Transverse colon (tissue), 3 donors: ENCODE measurements around the gene LARP4B.

Experiments used
- EP300 ChIP-seq: sonication (generic); formaldehyde crosslinking; IDR thresholded peaks from one replicate; pipeline ENCODE4 v1.6.1; 2017; ENCODE audit warnings: antibody characterized with exemption, low read depth
- TF ChIP-seq, protein P1 (sequence below), 5 experiments: fragments of 200-600 bp in 3 of 5; fragments of 450-650 bp in 2 of 5; sonication (generic) in 3 of 5; IDR thresholded peaks; 1 replicate in 2 of 5; 2 replicates in 3 of 5; pipeline ENCODE4 v1.5.1; 2016 to 2017; ENCODE audit warnings: antibody characterized with exemption in 5 of 5, inconsistent platforms in 3 of 5, mild to moderate bottlenecking in 2 of 5, moderate library complexity in 1 of 5

DNA sequence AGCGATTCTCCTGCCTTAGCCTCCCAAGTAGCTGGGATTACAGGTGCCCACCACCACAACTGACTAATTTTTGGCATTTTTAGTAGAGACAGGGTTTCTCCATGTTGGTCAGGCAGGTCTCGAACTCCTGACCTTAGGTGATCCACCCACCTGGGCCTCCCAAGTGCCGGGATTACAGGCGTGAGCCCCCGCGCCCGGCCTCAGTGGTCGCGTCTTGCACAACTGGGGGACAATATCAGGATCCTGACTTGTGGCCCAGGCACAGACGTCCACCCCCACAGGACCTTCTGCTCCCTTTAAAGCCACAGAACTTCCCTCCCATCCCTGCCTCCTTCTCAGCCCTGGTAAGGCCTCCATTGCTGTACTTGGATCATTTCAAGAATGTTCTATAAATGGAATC lies 16.8 kb upstream of the LARP4B start:
- TF ChIP-seq, protein P1, sequence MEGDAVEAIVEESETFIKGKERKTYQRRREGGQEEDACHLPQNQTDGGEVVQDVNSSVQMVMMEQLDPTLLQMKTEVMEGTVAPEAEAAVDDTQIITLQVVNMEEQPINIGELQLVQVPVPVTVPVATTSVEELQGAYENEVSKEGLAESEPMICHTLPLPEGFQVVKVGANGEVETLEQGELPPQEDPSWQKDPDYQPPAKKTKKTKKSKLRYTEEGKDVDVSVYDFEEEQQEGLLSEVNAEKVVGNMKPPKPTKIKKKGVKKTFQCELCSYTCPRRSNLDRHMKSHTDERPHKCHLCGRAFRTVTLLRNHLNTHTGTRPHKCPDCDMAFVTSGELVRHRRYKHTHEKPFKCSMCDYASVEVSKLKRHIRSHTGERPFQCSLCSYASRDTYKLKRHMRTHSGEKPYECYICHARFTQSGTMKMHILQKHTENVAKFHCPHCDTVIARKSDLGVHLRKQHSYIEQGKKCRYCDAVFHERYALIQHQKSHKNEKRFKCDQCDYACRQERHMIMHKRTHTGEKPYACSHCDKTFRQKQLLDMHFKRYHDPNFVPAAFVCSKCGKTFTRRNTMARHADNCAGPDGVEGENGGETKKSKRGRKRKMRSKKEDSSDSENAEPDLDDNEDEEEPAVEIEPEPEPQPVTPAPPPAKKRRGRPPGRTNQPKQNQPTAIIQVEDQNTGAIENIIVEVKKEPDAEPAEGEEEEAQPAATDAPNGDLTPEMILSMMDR (IDR thresholded peaks at IDR 0.05) = no peak
- TF ChIP-seq EP300 = no peak
